Measurements from ENCODE around the gene MBP. TPM values are rescaled to one million over a fixed set of nuclear protein-coding genes. Genes with fewer than 3 reads are reported as not detected.
A peak's percentile ranks its signal among the peaks of the same experiment; 100 is the strongest.

MBP gene
- total and polyA plus RNA-seq, 2 donors (not counting 1 experiment from before 2014, with no cell fraction given): 2.3 to 3.6 TPM

DNA sequence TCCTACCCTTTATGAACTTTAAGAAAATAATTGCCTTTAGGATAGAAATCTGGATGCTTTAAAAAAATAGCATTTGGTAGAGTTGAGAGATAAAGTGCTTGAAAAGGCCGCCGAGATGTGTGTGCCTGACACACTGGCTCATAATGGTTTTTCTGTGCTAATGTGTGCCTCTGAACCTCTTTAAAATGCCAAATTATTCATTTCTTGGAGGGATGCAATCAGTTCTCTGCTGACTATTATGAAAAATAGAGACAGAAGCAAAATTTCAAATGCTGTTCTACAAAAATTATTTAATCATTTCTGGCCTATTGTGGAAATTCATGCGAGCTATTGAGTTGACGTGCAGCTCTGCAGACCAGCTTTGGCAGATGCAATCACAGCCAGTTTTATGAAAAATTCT, 18.0 kb upstream of the MBP start:
- Histone ChIP-seq H2AFZ (ENCODE audit: low read length) (no peak overlapping the region), H3K4me1 (ENCODE audit: control insufficient read depth, extremely low read depth, insufficient read depth, low read length) (no peaks in the 10 kb centered on the region), H3K4me3 (replicated peaks in 1 of 4; ENCODE audit: control extremely low read depth in 1 of 4, insufficient read depth in 1 of 4, low read depth in 3 of 4, low read length in 4 of 4) (no peak overlapping the region), H3K79me2 (ENCODE audit: control insufficient read depth, insufficient read depth, low read length) (no peaks in the 10 kb centered on the region), H3K4me2 (ENCODE audit: extremely low read depth, insufficient read depth, low read length) (no peak overlapping the region), H3K27me3 (ENCODE audit: control insufficient read depth, insufficient read depth, low read length) (no peaks in the 10 kb centered on the region), H4K20me1 (ENCODE audit: control insufficient read depth, extremely low read depth, insufficient read depth, low read length) (no peaks in the 10 kb centered on the region), H3K9me3 (ENCODE audit: control insufficient read depth, insufficient read depth, low read depth, low read length) (no peaks in the 10 kb centered on the region), H3K36me3 (ENCODE audit: control insufficient read depth, insufficient read depth, low read length) (no peaks in the 10 kb centered on the region), H3K9ac (ENCODE audit: insufficient read depth, low read length) (no peak overlapping the region), H3K27ac (ENCODE audit: insufficient read depth, low read length) (no peak overlapping the region)
- no peak for DNase-seq (ENCODE audit: low read depth in 2 of 2)
- TF ChIP-seq EZH2 (IDR thresholded peaks at IDR 0.05; ENCODE audit: low read length, missing control alignments): no peak
- TF ChIP-seq, protein P1, sequence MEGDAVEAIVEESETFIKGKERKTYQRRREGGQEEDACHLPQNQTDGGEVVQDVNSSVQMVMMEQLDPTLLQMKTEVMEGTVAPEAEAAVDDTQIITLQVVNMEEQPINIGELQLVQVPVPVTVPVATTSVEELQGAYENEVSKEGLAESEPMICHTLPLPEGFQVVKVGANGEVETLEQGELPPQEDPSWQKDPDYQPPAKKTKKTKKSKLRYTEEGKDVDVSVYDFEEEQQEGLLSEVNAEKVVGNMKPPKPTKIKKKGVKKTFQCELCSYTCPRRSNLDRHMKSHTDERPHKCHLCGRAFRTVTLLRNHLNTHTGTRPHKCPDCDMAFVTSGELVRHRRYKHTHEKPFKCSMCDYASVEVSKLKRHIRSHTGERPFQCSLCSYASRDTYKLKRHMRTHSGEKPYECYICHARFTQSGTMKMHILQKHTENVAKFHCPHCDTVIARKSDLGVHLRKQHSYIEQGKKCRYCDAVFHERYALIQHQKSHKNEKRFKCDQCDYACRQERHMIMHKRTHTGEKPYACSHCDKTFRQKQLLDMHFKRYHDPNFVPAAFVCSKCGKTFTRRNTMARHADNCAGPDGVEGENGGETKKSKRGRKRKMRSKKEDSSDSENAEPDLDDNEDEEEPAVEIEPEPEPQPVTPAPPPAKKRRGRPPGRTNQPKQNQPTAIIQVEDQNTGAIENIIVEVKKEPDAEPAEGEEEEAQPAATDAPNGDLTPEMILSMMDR (conservative IDR thresholded peaks at IDR 0.05 in 1 of 2, IDR thresholded peaks at IDR 0.05 in 1 of 2; ENCODE audit: low read depth in 1 of 2, low read length in 2 of 2): no peak

DNA sequence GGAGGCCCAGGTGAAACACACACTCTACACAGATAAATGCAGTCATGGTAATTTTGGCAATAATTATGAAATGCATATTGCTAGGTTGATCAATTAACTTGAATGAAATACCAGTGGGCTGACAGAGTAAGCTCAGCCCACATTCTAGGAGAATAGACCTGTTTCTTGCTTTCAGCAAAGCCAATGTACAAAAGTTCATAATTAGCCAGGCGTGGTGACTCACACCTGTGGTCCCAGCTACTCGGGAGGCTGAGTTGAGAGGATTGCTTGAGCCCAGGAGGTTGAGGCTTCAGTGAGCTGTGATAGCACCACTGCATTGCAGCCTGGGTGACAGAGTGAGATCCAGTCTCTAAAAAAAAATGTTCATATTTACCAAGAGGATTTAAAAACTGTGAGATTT, 15.7 kb upstream of the MBP start:
- no peaks in the 10 kb centered on the region for H3K4me1 ChIP-seq (ENCODE audit: control insufficient read depth, extremely low read depth, insufficient read depth, low read length)
- TF ChIP-seq, protein P1 (conservative IDR thresholded peaks at IDR 0.05 in 1 of 2, IDR thresholded peaks at IDR 0.05 in 1 of 2; ENCODE audit: low read depth in 1 of 2, low read length in 2 of 2): no peak
- TF ChIP-seq EZH2 (IDR thresholded peaks at IDR 0.05; ENCODE audit: low read length, missing control alignments): no peak
- no peak overlapping the region for H3K27ac ChIP-seq (ENCODE audit: insufficient read depth, low read length)

DNA sequence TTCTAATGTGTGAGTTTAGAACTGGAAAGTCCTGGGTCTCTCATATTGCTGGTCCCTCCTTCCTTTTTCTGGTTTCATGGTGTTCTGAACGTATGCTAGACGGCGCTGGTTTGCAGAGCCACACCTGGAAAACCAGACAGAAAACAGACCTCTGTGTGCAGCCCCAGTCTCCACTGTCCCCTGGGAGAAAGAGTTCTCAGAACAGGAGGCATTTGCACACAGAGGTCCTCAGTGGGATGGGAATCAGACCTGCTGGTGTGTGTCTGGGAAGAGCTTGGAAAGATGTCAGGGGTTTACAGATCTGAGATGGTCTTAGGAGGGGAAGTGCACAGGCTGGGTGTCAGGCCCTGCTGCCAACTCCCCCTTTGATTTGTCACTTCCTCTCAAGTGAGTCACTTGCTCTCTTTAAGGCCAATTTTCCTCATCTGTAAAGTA, 14.9 kb upstream of the MBP start:
- DNase-seq (ENCODE audit: low read depth in 2 of 2): peak in 1 of 2 donors; percentile 45

More for the DNA sequence above, 15.7 kb upstream of the MBP start:
- H3K27me3 ChIP-seq (ENCODE audit: control insufficient read depth, insufficient read depth, low read length): no peaks in the 10 kb centered on the region
- H4K20me1 ChIP-seq (ENCODE audit: control insufficient read depth, extremely low read depth, insufficient read depth, low read length): no peaks in the 10 kb centered on the region
- H3K9ac ChIP-seq (ENCODE audit: insufficient read depth, low read length): no peak overlapping the region
- no peak for DNase-seq (ENCODE audit: low read depth in 2 of 2)
- no peak overlapping the region for H2AFZ ChIP-seq (ENCODE audit: low read length)
- no peaks in the 10 kb centered on the region for H3K79me2 ChIP-seq (ENCODE audit: control insufficient read depth, insufficient read depth, low read length)
- no peak overlapping the region for H3K4me2 ChIP-seq (ENCODE audit: extremely low read depth, insufficient read depth, low read length)
- H3K4me3 ChIP-seq (replicated peaks in 1 of 4; ENCODE audit: control extremely low read depth in 1 of 4, insufficient read depth in 1 of 4, low read depth in 3 of 4, low read length in 4 of 4): no peak overlapping the region
- no peaks in the 10 kb centered on the region for H3K9me3 ChIP-seq (ENCODE audit: control insufficient read depth, insufficient read depth, low read depth, low read length)
- no peaks in the 10 kb centered on the region for H3K36me3 ChIP-seq (ENCODE audit: control insufficient read depth, insufficient read depth, low read length)

More for the DNA sequence above, 14.9 kb upstream of the MBP start:
- Histone ChIP-seq H3K4me3 (replicated peaks in 1 of 4; ENCODE audit: control extremely low read depth in 1 of 4, insufficient read depth in 1 of 4, low read depth in 3 of 4, low read length in 4 of 4) (no peak overlapping the region), H3K9me3 (ENCODE audit: control insufficient read depth, insufficient read depth, low read depth, low read length) (no peaks in the 10 kb centered on the region), H3K4me2 (ENCODE audit: extremely low read depth, insufficient read depth, low read length) (no peak overlapping the region), H3K79me2 (ENCODE audit: control insufficient read depth, insufficient read depth, low read length) (no peaks in the 10 kb centered on the region), H3K27me3 (ENCODE audit: control insufficient read depth, insufficient read depth, low read length) (no peaks in the 10 kb centered on the region), H3K36me3 (ENCODE audit: control insufficient read depth, insufficient read depth, low read length) (no peaks in the 10 kb centered on the region), H3K9ac (ENCODE audit: insufficient read depth, low read length) (no peak overlapping the region), H2AFZ (ENCODE audit: low read length) (no peak overlapping the region), H3K27ac (ENCODE audit: insufficient read depth, low read length) (no peak overlapping the region), H3K4me1 (ENCODE audit: control insufficient read depth, extremely low read depth, insufficient read depth, low read length) (no peaks in the 10 kb centered on the region), H4K20me1 (ENCODE audit: control insufficient read depth, extremely low read depth, insufficient read depth, low read length) (no peaks in the 10 kb centered on the region)
- TF ChIP-seq, protein P1 (conservative IDR thresholded peaks at IDR 0.05 in 1 of 2, IDR thresholded peaks at IDR 0.05 in 1 of 2; ENCODE audit: low read depth in 1 of 2, low read length in 2 of 2): no peak
- TF ChIP-seq EZH2 (IDR thresholded peaks at IDR 0.05; ENCODE audit: low read length, missing control alignments): no peak
